HG02870 (cell line): Measurements from ENCODE around the gene CHST5.
"Not testable (repeated sequence)": the region's sequence is repeated elsewhere in the genome, so short reads cannot be mapped to it uniquely, and the experiment has no call there.

Experiments
- ATAC-seq: cut with Tn5 transposase; IDR thresholded peaks from one replicate; pipeline ENCODE4 v1.9.1; 2021; ENCODE audit warnings: mild to moderate bottlenecking, moderate library complexity; ENCODE audit not compliant: unreplicated experiment

Gene CHST5

DNA sequence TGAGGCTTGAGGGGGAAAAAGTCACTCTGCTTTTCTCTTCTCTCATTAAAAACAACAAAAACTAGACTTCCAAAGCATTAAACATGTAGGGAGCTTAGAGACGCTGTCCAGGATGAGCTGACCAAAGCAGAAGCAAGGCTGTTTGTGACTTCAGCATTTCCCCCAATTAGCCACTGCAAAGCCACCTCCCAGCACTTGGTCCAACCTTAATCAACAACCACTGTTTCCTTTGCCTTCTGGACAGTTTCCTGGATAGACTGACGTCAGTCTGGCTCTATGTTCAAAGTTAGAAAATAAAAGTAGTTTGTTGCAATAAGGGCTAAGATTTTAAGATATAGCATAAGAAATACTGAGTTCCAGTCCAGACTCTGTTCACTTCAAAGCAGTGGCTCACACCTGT is 17.0 kb upstream of the CHST5 start:
- ATAC-seq = no peak

DNA sequence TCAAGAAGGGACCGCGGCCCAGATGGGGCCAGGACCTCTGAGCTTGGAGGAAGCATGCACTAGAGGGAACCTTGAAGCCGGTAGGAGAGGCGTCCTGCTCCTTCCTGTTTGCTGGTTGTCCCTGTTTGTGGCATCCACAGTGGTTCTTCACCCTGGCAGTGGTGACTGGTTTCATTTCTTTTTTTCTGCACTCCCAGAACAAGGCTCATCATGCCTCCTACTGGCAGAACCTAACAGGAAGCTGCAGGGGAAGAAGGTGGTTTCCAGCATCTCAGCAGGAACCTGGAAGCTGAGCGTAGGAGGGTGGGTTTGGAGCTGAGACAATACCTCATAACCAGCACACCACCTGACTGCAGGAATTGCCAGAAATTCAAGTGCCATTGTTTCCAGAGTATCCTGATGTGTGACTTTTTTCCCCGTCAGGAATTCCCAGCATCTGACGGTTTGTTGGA is 14.3 kb upstream of the CHST5 start:
- peak; percentile 80 for ATAC-seq

- ATAC-seq = not testable (repeated sequence)
Measured at GRCh38 chr16:75548456-75548855, 12.5 kb upstream of the CHST5 start.

- ATAC-seq = no peak
Measured at GRCh38 chr16:75546293-75546692, 10.4 kb upstream of the CHST5 start.

- not testable (repeated sequence) for ATAC-seq
Measured at GRCh38 chr16:75545879-75546278, 10.0 kb upstream of the CHST5 start.

DNA sequence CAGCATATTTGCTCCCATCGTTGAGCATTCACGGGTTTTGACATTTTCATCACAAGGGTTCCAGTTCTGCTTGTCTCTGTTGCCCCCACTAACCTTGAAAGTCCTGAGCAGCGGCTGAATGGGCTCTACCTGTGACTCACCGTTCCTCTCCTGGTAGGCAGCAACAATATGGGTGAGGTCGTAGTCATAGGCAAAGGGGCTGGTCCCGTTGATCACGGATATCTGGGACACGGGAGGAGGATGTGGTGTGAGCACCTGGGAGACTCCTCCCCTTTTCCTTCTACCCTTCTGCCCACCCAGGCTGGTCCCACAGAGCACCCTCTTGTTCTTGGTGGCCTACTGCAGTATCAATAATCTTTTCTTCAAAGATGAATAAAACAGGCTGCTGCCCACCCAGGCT is 6.6 kb upstream of the CHST5 start:
- ATAC-seq = not testable (repeated sequence)

DNA sequence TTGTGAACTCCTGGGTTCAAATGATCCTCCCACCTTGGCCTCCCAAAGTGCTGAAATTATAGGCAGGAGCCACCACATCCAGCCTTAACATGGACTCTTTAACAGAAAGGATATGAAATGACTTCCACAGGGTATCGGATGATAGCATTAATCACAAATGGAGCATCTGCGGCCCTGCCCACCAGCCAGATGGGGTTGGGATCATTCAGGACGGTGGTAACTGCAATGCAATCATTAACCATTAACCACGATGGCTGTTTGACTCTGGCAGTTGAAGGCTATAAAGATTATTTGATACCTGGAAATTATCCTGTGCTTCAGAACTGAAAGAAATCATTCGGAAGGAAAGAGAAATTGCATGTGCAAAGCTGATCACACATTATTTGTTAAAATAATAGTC is 5.3 kb upstream of the CHST5 start:
- no peak for ATAC-seq

DNA sequence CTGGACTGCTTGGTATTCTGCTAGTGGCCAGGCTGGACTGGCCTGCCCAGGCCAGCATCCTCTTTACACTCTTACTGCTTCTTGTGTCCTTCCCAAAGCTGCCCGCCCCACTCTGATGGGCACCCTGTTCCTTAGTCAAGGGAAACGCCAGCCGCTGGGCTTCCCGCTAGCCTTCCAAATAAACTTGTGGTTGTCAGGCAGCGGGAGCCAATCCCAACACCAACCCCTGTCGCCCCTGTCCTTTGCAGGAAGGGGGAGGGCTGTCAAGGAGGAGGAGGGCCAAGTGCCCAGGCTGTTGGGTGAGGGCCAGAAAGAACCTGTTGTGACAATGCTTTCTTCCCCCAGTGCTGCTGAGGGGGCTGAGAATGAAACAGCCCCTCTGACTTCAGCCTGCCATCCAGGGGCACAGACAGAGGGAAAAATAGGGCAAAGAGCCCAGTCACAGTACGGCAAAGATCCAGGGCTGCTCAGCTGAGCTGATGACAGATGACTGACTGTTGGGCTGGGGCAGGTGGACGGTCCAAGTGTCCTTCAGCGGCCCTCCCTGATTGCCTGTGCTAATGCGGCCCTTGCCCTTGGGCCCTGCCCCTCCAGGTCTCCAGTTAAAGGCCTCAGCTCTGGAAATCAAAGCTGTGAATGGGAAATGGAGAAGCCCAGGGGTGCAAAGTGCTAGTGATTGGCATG is 3.1 kb upstream of the CHST5 start:
- not testable (repeated sequence) for ATAC-seq

- no peak for ATAC-seq
Measured at GRCh38 chr16:75537776-75538175, 1.9 kb upstream of the CHST5 start.

DNA sequence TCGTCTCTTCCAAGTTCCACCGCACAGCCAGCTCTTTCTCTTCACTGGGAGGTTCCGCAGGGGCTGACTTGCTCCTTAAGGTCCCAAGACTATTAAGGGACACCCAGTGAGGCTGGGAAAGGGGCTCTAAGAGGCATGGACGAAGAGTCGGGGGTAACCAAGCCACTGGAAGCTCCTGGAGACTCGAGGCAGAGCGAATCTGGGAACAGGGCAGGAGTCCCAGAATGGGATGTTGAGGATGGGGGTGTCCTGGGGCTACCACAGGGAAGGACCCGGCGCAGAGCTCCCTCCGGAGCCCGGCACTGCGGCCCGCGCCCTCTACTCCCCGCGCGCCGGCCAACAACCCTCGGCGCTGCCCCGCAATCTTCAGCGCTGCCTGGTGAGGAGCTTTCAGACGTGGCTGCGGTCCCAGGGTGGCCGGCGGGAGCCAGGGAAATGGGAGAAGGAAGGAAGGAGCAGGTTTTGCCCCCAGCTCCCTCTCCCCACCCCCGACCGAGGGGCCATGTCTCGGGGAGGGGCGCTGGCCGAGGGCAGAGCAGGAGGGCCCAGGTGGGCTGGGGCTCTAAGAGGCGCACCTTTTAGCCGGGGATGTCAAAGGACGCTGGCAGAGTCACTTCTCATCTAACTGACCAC is 581 bp downstream of the CHST5 start:
- no peak for ATAC-seq

GRCh38 chr16:75534560-75535205 is 1.2 kb downstream of the CHST5 start:
- ATAC-seq = no peak

GRCh38 chr16:75532791-75533190 is 3.1 kb downstream of the CHST5 start:
- no peak for ATAC-seq

DNA sequence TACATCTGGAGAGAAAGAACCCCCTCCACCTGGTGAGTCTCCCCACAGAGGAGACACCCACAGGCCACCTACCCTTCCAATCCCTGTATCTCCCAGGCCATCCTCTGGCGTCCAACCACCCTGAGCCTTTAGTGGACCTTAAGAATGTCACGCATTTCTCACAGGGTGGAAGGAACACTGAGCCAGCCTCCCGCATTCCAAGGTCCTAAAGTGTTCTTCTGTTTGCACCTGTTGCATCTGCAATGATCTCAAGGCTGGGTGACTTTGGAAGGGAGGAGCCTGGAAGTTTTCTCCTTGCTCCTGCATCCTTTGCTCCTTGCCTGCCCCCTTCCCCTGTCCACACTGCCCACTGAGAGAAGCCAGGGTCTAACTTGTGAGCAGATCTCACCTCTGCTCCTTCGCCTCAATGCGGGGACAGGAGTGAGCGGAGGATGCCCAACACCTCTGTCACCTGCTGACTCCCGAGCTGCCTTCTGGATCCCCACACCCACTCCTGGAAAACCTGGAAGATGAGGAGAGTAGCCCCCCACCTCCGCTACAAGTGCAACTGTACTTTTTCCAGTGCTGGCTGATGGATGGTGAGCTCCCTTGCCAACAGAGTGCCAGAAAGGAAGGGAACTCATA is 3.7 kb downstream of the CHST5 start:
- no peak for ATAC-seq

DNA sequence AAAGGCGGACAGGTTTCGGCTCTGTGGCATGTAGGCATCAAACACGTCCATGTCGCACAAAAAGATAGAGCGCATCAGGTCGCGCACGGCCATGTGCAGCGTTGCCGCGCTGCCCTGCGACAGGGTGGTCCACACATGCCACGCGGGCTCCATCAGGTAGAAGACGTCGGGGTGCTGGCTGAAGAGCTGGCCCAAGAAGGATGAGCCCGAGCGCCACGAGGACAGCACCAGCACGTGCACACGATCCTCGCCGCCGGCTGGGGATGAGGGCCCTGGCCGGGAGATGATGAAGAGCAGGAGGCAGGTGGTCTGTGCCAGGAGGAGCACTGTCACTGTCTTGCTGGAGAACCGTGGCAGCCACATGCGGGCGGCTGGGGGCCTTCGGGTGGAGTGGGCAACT is 5.9 kb downstream of the CHST5 start:
- no peak for ATAC-seq

GRCh38 chr16:75529056-75529905 is 6.6 kb downstream of the CHST5 start:
- no peak for ATAC-seq

GRCh38 chr16:75527825-75528299 is 8.0 kb downstream of the CHST5 start:
- ATAC-seq = no peak

DNA sequence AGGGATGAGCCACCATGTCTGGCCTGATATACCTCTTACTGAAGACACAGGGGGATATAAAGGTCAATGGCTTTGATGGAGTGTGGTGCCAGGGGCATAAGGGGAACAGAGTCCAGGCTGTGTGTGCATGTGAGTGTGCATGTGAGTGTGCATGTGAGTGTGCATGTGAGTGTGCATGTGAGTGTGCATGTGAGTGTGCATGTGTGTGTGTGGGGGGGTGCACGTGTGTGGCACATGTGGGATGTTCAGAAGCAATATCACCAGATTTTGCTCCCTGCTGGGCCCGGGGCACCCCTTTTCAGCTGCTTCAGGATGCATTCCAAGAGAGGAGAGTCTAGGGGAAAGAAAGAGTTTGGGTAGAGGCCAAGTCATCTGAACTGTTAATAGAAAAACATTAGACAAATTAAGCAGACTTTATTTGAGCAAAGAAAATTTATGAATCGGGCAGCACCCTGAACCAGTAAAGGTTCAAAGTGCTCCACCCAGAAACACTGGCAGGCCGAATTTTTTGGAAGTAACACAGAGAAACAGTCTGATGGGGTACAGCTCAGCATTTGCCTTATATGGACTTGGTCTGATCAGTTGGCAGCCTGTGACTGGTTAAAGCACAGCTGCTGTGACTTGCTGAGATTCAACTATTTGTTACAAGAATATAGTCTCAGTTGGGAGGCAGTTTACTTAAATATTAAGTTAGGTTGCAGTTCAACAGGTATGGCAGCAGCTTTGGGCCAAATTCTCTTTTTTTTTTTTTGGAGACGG is 9.7 kb downstream of the CHST5 start:
- no peak for ATAC-seq

- ATAC-seq = no peak
Measured at GRCh38 chr16:75519175-75519574, 16.7 kb downstream of the CHST5 start.

DNA sequence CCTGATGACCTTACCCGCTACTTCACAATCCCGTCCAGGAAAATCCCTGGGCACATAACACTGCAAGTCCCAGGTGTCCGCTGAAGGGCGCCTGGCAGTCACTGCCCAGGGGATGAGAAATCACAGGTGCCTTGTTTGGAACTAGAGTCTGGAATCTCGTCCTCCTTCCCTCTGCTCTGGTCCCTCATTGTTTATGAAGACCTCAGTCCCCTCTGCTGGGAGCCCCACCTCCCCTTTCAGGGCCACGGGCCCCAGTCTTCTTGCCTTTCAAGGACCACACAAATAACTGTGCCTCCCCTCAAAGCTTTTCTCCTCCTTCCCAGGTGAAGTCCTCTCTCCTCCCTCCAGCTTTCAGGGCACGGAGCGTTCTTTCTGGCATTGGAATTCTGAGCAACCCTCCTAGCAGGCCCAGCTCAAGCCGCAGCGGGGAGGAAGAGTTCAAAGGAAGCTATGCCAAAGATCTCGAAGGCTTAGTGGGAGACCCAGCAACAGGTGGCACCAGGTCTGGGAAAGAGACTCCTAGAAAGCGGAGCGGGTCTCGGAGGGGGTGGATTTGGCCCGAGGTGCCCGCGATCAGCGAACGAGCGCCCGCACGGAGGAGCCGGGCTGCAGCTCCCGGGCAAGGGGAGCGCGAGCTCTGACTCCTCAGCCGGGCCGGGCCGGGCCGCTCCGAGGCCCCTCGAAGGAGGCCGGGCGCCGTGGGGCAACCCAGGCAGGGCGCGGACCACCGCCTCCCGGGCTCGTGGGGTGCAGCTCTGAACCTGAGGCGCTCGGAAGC is 19.5 kb downstream of the CHST5 start:
- peak; percentile 15 for ATAC-seq
